ENCODE results near the gene ARMC9. TPM values are rescaled to one million over a fixed set of nuclear protein-coding genes. Genes with fewer than 3 reads are reported as not detected.

Gene ARMC9
- total RNA-seq, 2 donors from 2014 or later = 41.7 to 51.5 TPM

GRCh38 chr2:231339316-231339715 is 140.9 kb downstream of the ARMC9 start:
- H3K4me3 ChIP-seq (ENCODE audit: low read length) = no peak overlapping the region
- no peaks in the 10 kb centered on the region for H3K9me3 ChIP-seq (ENCODE audit: control insufficient read depth, low read length)
- WGBS, 2 experiments (ENCODE audit: insufficient coverage in 1 of 2, insufficient read length in 1 of 2) = 94 to 97% methylated on average over 3 to 4 of the region's 4 CpGs
- H3K27ac ChIP-seq (ENCODE audit: low read depth, low read length) = no peak overlapping the region
- H3K27me3 Mint-ChIP-seq (ENCODE audit: insufficient read depth) = no peaks in the 10 kb centered on the region
- peaks cover 37% of the 10 kb centered on the region for H3K4me1 Mint-ChIP-seq
- TF ChIP-seq CTCF (conservative IDR thresholded peaks at IDR 0.05) = no peak
- peaks cover 12% of the 10 kb centered on the region for H3K4me1 ChIP-seq (ENCODE audit: control insufficient read depth, insufficient read depth, low read length)
- no peaks in the 10 kb centered on the region for H3K36me3 Mint-ChIP-seq (ENCODE audit: low read depth)
- H3K4me3 Mint-ChIP-seq = no peak overlapping the region
- no peaks in the 10 kb centered on the region for H3K9me3 Mint-ChIP-seq
- H3K36me3 ChIP-seq (ENCODE audit: control insufficient read depth, insufficient read depth, low read length) = no peaks in the 10 kb centered on the region
- H3K27me3 ChIP-seq (ENCODE audit: control insufficient read depth, insufficient read depth, low read length, poor library complexity, severe bottlenecking) = no peaks in the 10 kb centered on the region
- DNase-seq = peak; percentile 18
- H3K9ac ChIP-seq (ENCODE audit: extremely low read depth, low read length, poor library complexity, severe bottlenecking) = no peak overlapping the region
- no peak overlapping the region for H3K27ac Mint-ChIP-seq

- no peaks in the 10 kb centered on the region for H3K27me3 Mint-ChIP-seq (ENCODE audit: insufficient read depth)
- no peak overlapping the region for H3K27ac ChIP-seq (ENCODE audit: low read depth, low read length)
- no peak overlapping the region for H3K27ac Mint-ChIP-seq
- H3K36me3 Mint-ChIP-seq (ENCODE audit: low read depth) = peaks cover 10% of the 10 kb centered on the region
- no peaks in the 10 kb centered on the region for H3K27me3 ChIP-seq (ENCODE audit: control insufficient read depth, insufficient read depth, low read length, poor library complexity, severe bottlenecking)
- peaks cover 29% of the 10 kb centered on the region for H3K4me1 Mint-ChIP-seq
- no peak overlapping the region for H3K9ac ChIP-seq (ENCODE audit: extremely low read depth, low read length, poor library complexity, severe bottlenecking)
- no peaks in the 10 kb centered on the region for H3K9me3 Mint-ChIP-seq
- H3K9me3 ChIP-seq (ENCODE audit: control insufficient read depth, low read length) = no peaks in the 10 kb centered on the region
- TF ChIP-seq CTCF (conservative IDR thresholded peaks at IDR 0.05) = no peak
- H3K4me3 Mint-ChIP-seq = no peak overlapping the region
- WGBS, 2 experiments (ENCODE audit: insufficient coverage in 1 of 2, insufficient read length in 1 of 2) = 90 to 94% methylated on average over 1 to 2 of the region's 2 CpGs
- peaks cover 7% of the 10 kb centered on the region for H3K4me1 ChIP-seq (ENCODE audit: control insufficient read depth, insufficient read depth, low read length)
- no peak overlapping the region for H3K4me3 ChIP-seq (ENCODE audit: low read length)
- H3K36me3 ChIP-seq (ENCODE audit: control insufficient read depth, insufficient read depth, low read length) = no peaks in the 10 kb centered on the region
- peak; percentile 13 for DNase-seq
These were observed 142.7 kb downstream of the ARMC9 start for GRCh38 chr2:231341100-231341499.

DNA sequence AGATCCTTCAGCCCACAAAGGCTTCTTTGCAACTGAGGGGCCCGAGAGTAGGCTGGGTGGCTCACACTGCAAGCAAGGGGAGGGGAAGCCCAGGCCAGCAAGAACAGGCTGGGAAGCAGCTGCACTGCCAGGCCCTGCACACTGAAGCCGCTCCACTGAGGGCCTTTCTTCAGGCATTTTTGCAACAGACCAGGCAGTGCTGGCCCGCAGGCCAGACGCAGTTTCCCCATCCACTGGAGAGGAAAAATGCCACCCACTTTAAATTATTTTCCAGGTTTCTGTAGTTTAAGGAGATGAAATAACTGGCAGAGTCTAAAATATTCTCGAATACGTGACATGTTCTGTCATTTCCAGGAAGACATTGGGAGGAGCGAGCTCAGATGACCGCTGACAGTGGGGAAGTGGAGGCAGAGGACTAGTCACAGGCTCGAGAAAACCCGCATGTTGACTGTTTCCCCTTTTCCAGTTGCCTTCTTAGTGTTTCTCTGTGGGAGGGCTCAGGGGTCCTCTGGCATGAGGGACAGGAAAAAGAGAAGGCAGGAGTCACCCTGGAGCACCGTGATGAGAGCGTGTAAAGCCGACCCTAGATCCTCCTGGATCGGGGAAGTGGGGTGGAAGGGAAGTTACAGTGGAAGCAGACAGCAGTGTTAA is 143.8 kb downstream of the ARMC9 start:
- H3K27ac ChIP-seq (ENCODE audit: low read depth, low read length) = peak overlapping the region; percentile 21
- 75 to 88% methylated on average over 8 to 14 of the region's 14 CpGs for WGBS, 2 experiments (ENCODE audit: insufficient coverage in 1 of 2, insufficient read length in 1 of 2)

More for the DNA sequence above, 143.8 kb downstream of the ARMC9 start:
- H3K9me3 Mint-ChIP-seq = no peaks in the 10 kb centered on the region
- DNase-seq = peak; percentile 59
- Histone ChIP-seq H3K4me3 (ENCODE audit: low read length) (no peak overlapping the region), H3K9ac (ENCODE audit: extremely low read depth, low read length, poor library complexity, severe bottlenecking) (no peak overlapping the region), H3K36me3 (ENCODE audit: control insufficient read depth, insufficient read depth, low read length) (no peaks in the 10 kb centered on the region), H3K9me3 (ENCODE audit: control insufficient read depth, low read length) (no peaks in the 10 kb centered on the region), H3K27me3 (ENCODE audit: control insufficient read depth, insufficient read depth, low read length, poor library complexity, severe bottlenecking) (no peaks in the 10 kb centered on the region), H3K4me1 (ENCODE audit: control insufficient read depth, insufficient read depth, low read length) (peaks cover 4% of the 10 kb centered on the region)
- no peaks in the 10 kb centered on the region for H3K27me3 Mint-ChIP-seq (ENCODE audit: insufficient read depth)
- TF ChIP-seq CTCF (conservative IDR thresholded peaks at IDR 0.05) = no peak
- H3K4me1 Mint-ChIP-seq = peaks cover 28% of the 10 kb centered on the region
- H3K4me3 Mint-ChIP-seq = no peak overlapping the region
- peaks cover 16% of the 10 kb centered on the region for H3K36me3 Mint-ChIP-seq (ENCODE audit: low read depth)
- H3K27ac Mint-ChIP-seq = peak overlapping the region; percentile 7
